Astrocyte (in vitro differentiated cells and primary cell): Measurements from ENCODE around the gene KDSR. TPM values are rescaled to one million over a fixed set of nuclear protein-coding genes. Genes with fewer than 3 reads are reported as not detected.
"Not testable (repeated sequence)": the region's sequence is repeated elsewhere in the genome, so short reads cannot be mapped to it uniquely, and the experiment has no call there.

Experiments
- DNase-seq: peaks from one replicate; pipeline ENCODE4 v3.0.0-alpha.2; 2010; ENCODE audit warnings: low read depth
- FAIRE-seq: peaks from 2 replicates; lab custom pipeline; 2011; peaks lifted over from hg19 to GRCh38; lab: Jason Lieb, UNC
- H2AFZ ChIP-seq: 2 replicates; pipeline ENCODE4 v1.6.0; 2012; ENCODE audit warnings: low read depth, low read length, inconsistent platforms
- H3K27ac ChIP-seq: 2 replicates; pipeline ENCODE4 v1.5.1; 2011; ENCODE audit warnings: low read depth, low read length, inconsistent platforms
- H3K27me3 ChIP-seq: 2 replicates; pipeline ENCODE4 v1.6.0; 2011; ENCODE audit warnings: low read length, inconsistent platforms; ENCODE audit not compliant: insufficient read depth
- H3K36me3 ChIP-seq: 2 replicates; pipeline ENCODE4 v1.5.1; 2011; ENCODE audit warnings: low read length, inconsistent platforms; ENCODE audit not compliant: insufficient read depth
- H3K4me1 ChIP-seq: 2 replicates; pipeline ENCODE4 v1.5.1; 2011; ENCODE audit warnings: low read length, inconsistent platforms; ENCODE audit not compliant: insufficient read depth
- H3K4me2 ChIP-seq: 2 replicates; pipeline ENCODE4 v1.6.0; 2012; ENCODE audit warnings: low read length, inconsistent platforms
- H3K4me3 ChIP-seq: 2 replicates; pipeline ENCODE4 v1.5.1; 2011; ENCODE audit warnings: low read depth, mild to moderate bottlenecking, low read length, inconsistent platforms; ENCODE audit not compliant: insufficient read depth
- H3K79me2 ChIP-seq: 2 replicates; pipeline ENCODE4 v1.6.0; 2012; ENCODE audit warnings: mild to moderate bottlenecking, low read length, inconsistent platforms; ENCODE audit not compliant: insufficient read depth
- H3K9ac ChIP-seq: 2 replicates; pipeline ENCODE4 v1.6.0; 2012; ENCODE audit warnings: mild to moderate bottlenecking, low read length, inconsistent platforms
- H3K9me3 ChIP-seq: 2 replicates; pipeline ENCODE4 v1.5.1; 2012; ENCODE audit warnings: low read depth, mild to moderate bottlenecking, low read length, inconsistent platforms; ENCODE audit not compliant: insufficient read depth
- H4K20me1 ChIP-seq: 2 replicates; pipeline ENCODE4 v1.6.0; 2012; ENCODE audit warnings: low read length, inconsistent platforms; ENCODE audit not compliant: insufficient read depth
- H3K27ac Mint-ChIP-seq: one replicate; pipeline ENCODE4 v1.8.0; 2021; ENCODE audit warnings: mild to moderate bottlenecking, mixed read lengths; ENCODE audit not compliant: unreplicated experiment
- H3K27me3 Mint-ChIP-seq: one replicate; pipeline ENCODE4 v1.8.0; 2021; ENCODE audit warnings: low read depth, mixed read lengths; ENCODE audit not compliant: unreplicated experiment
- H3K36me3 Mint-ChIP-seq: one replicate; pipeline ENCODE4 v1.8.0; 2021; ENCODE audit warnings: low read depth, mixed read lengths; ENCODE audit not compliant: unreplicated experiment
- H3K4me1 Mint-ChIP-seq: one replicate; pipeline ENCODE4 v1.8.0; 2021; ENCODE audit warnings: low read depth, mixed read lengths; ENCODE audit not compliant: unreplicated experiment
- H3K4me3 Mint-ChIP-seq: one replicate; pipeline ENCODE4 v1.8.0; 2021; ENCODE audit warnings: mild to moderate bottlenecking, moderate library complexity, mixed read lengths; ENCODE audit not compliant: unreplicated experiment
- H3K9me3 Mint-ChIP-seq: one replicate; pipeline ENCODE4 v1.8.0; 2021; ENCODE audit warnings: mild to moderate bottlenecking, mixed read lengths; ENCODE audit not compliant: unreplicated experiment
- CTCF ChIP-seq: IDR thresholded peaks from 2 replicates; pipeline ENCODE4 v1.5.1; 2011; ENCODE audit warnings: low read depth, mild to moderate bottlenecking, inconsistent platforms, low read length, moderate library complexity; ENCODE audit not compliant: insufficient read depth
- EZH2 ChIP-seq: IDR thresholded peaks from 2 replicates; pipeline ENCODE4 v1.6.1; 2012; ENCODE audit warnings: mild to moderate bottlenecking, low read length, inconsistent platforms; ENCODE audit not compliant: insufficient read depth
- total RNA-seq: library from RNA; stranded (reverse); gene quantifications from 2 replicates; pipeline ENCODE4 v1.2.1, GENCODE V29; 2021

KDSR gene
- total RNA-seq, 1 donor from 2014 or later: 43.7 TPM

GRCh38 chr18:63365876-63366212 is 1.2 kb downstream of the KDSR start:
- Mint-ChIP-seq H3K36me3 (peaks cover 8% of the 10 kb centered on the region), H3K9me3 (no peaks in the 10 kb centered on the region), H3K27me3 (no peaks in the 10 kb centered on the region), H3K4me1 (peaks cover 8% of the 10 kb centered on the region), H3K4me3 (peak overlapping the region; percentile 97), H3K27ac (peak overlapping the region; percentile 89)
- Histone ChIP-seq H3K27ac (peak overlapping the region; percentile 93), H3K4me3 (peak overlapping the region; percentile 90), H4K20me1 (peaks cover 24% of the 10 kb centered on the region), H3K9ac (peak overlapping the region; percentile 96), H3K36me3 (peaks cover 6% of the 10 kb centered on the region), H3K79me2 (peaks cover 47% of the 10 kb centered on the region), H3K27me3 (no peaks in the 10 kb centered on the region), H3K4me2 (peak overlapping the region; percentile 96), H3K9me3 (no peaks in the 10 kb centered on the region), H3K4me1 (peaks cover 6% of the 10 kb centered on the region), H2AFZ (peak overlapping the region; percentile 83)
- DNase-seq: no peak
- no peak for TF ChIP-seq EZH2
- no peak for TF ChIP-seq CTCF
- no peak for FAIRE-seq

GRCh38 chr18:63363951-63364350 is 3.1 kb downstream of the KDSR start:
- Histone ChIP-seq H3K4me1 (peaks cover 6% of the 10 kb centered on the region), H3K27ac (no peak overlapping the region), H3K79me2 (peaks cover 47% of the 10 kb centered on the region), H3K4me2 (no peak overlapping the region), H4K20me1 (peaks cover 24% of the 10 kb centered on the region), H3K27me3 (no peaks in the 10 kb centered on the region), H2AFZ (no peak overlapping the region), H3K9me3 (no peaks in the 10 kb centered on the region), H3K36me3 (peaks cover 18% of the 10 kb centered on the region), H3K4me3 (no peak overlapping the region), H3K9ac (no peak overlapping the region)
- Mint-ChIP-seq H3K36me3 (peaks cover 7% of the 10 kb centered on the region), H3K27ac (no peak overlapping the region), H3K4me3 (no peak overlapping the region), H3K27me3 (no peaks in the 10 kb centered on the region), H3K4me1 (peaks cover 8% of the 10 kb centered on the region), H3K9me3 (no peaks in the 10 kb centered on the region)
- DNase-seq (no peak), FAIRE-seq (no peak)
- TF ChIP-seq CTCF (no peak), EZH2 (no peak)

- not testable (repeated sequence) for H3K36me3 Mint-ChIP-seq, H3K27ac Mint-ChIP-seq, H2AFZ ChIP-seq, H3K9me3 Mint-ChIP-seq, H3K4me1 Mint-ChIP-seq, H3K4me2 ChIP-seq, H3K9ac ChIP-seq, H3K27me3 Mint-ChIP-seq, FAIRE-seq, H3K27ac ChIP-seq, H3K4me1 ChIP-seq, H3K9me3 ChIP-seq, DNase-seq, H3K4me3 Mint-ChIP-seq, H3K27me3 ChIP-seq, H3K4me3 ChIP-seq
- peaks cover 24% of the 10 kb centered on the region for H4K20me1 ChIP-seq
- H3K36me3 ChIP-seq: peaks cover 18% of the 10 kb centered on the region
- H3K79me2 ChIP-seq: peaks cover 47% of the 10 kb centered on the region
Measured at GRCh38 chr18:63363420-63363819, 3.6 kb downstream of the KDSR start.
